Body of pancreas (tissue), 4 donors: Measurements from ENCODE around the gene LINGO4.
"Not testable (repeated sequence)": the region's sequence is repeated elsewhere in the genome, so short reads cannot be mapped to it uniquely, and the experiment has no call there.

Source experiments
- POLR2A ChIP-seq, 3 donors: fragments of 450-650 bp; IDR thresholded peaks; one replicate each; pipeline ENCODE4 v1.6.1; 2016; ENCODE audit warnings: antibody characterized with exemption in 3 of 3, mild to moderate bottlenecking in 2 of 3
- TF ChIP-seq, protein P1 (sequence below), 7 experiments: fragments of 450-650 bp in 4 of 7; fragments of 200-600 bp in 3 of 7; sonication (generic) in 3 of 7; IDR thresholded peaks; one replicate each; pipeline ENCODE4 v1.5.1; 2016 to 2019; ENCODE audit warnings: antibody characterized with exemption in 7 of 7

DNA sequence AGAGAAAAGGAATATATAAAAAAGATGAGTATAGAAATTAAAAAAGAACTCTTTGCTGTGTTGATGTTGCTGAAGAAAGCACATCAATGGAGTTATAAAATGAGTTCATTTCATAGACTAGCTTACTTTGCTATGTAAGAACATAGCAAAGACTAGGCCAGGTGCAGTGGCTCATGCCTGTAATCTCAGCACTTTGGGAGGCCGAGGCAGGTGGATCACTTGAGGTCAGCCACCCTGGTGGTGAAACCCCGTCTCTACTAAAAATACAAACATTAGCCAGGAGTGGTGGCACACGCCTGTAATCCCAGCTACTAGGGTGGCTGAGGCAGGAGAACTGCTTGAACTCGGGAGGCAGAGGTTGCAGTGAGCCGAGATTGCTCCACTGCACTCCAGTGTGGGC, 23.2 kb downstream of the LINGO4 start:
- TF ChIP-seq POLR2A (IDR thresholded peaks at IDR 0.05): not testable (repeated sequence)
- TF ChIP-seq, protein P1, sequence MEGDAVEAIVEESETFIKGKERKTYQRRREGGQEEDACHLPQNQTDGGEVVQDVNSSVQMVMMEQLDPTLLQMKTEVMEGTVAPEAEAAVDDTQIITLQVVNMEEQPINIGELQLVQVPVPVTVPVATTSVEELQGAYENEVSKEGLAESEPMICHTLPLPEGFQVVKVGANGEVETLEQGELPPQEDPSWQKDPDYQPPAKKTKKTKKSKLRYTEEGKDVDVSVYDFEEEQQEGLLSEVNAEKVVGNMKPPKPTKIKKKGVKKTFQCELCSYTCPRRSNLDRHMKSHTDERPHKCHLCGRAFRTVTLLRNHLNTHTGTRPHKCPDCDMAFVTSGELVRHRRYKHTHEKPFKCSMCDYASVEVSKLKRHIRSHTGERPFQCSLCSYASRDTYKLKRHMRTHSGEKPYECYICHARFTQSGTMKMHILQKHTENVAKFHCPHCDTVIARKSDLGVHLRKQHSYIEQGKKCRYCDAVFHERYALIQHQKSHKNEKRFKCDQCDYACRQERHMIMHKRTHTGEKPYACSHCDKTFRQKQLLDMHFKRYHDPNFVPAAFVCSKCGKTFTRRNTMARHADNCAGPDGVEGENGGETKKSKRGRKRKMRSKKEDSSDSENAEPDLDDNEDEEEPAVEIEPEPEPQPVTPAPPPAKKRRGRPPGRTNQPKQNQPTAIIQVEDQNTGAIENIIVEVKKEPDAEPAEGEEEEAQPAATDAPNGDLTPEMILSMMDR (IDR thresholded peaks at IDR 0.05): not testable (repeated sequence)
